ENCODE data around the gene GOLGA2.
A peak's percentile ranks its signal among the peaks of the same experiment; 100 is the strongest.

Gene GOLGA2

GRCh38 chr9:128321343-128321742 is 45.5 kb upstream of the GOLGA2 start:
- no peak for DNase-seq (ENCODE audit: low read depth)
- TF ChIP-seq, protein P1, sequence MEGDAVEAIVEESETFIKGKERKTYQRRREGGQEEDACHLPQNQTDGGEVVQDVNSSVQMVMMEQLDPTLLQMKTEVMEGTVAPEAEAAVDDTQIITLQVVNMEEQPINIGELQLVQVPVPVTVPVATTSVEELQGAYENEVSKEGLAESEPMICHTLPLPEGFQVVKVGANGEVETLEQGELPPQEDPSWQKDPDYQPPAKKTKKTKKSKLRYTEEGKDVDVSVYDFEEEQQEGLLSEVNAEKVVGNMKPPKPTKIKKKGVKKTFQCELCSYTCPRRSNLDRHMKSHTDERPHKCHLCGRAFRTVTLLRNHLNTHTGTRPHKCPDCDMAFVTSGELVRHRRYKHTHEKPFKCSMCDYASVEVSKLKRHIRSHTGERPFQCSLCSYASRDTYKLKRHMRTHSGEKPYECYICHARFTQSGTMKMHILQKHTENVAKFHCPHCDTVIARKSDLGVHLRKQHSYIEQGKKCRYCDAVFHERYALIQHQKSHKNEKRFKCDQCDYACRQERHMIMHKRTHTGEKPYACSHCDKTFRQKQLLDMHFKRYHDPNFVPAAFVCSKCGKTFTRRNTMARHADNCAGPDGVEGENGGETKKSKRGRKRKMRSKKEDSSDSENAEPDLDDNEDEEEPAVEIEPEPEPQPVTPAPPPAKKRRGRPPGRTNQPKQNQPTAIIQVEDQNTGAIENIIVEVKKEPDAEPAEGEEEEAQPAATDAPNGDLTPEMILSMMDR (IDR thresholded peaks at IDR 0.05; ENCODE audit: control insufficient read depth, extremely low read depth, insufficient read depth), result no peak
- H3K4me3 ChIP-seq (ENCODE audit: low read depth, low read length), result peak overlapping the region; percentile 95

DNA sequence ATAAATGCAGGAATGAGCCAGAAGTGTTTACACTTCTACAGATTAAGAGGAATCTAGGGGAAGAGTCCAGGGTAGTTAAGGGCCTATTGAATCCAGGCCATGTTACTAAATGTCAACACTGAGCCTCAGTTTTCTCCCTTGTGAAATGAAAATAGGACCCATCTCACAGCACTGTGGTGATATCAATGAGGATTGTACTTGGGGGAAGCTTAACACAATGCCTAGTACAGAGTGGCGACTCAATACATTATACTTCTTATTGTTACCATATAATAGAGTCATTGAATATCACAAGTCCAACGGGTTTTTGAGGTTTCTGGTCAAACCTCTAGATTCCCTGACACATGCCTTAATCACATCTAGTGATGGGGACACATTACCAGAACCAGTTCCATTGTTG is 41.8 kb upstream of the GOLGA2 start:
- TF ChIP-seq, protein P1 (IDR thresholded peaks at IDR 0.05; ENCODE audit: control insufficient read depth, extremely low read depth, insufficient read depth), result no peak
- H3K4me3 ChIP-seq (ENCODE audit: low read depth, low read length), result no peak overlapping the region
- DNase-seq (ENCODE audit: low read depth), result no peak

- TF ChIP-seq, protein P1 (IDR thresholded peaks at IDR 0.05; ENCODE audit: control insufficient read depth, extremely low read depth, insufficient read depth), result no peak
- H3K4me3 ChIP-seq (ENCODE audit: low read depth, low read length), result no peak overlapping the region
- DNase-seq (ENCODE audit: low read depth), result no peak
These were observed 40.6 kb upstream of the GOLGA2 start for GRCh38 chr9:128316421-128316820.

- no peak overlapping the region for H3K4me3 ChIP-seq (ENCODE audit: low read depth, low read length)
- TF ChIP-seq, protein P1 (IDR thresholded peaks at IDR 0.05; ENCODE audit: control insufficient read depth, extremely low read depth, insufficient read depth), result no peak
- no peak for DNase-seq (ENCODE audit: low read depth)
These were observed 38.9 kb upstream of the GOLGA2 start for GRCh38 chr9:128314697-128315096.

DNA sequence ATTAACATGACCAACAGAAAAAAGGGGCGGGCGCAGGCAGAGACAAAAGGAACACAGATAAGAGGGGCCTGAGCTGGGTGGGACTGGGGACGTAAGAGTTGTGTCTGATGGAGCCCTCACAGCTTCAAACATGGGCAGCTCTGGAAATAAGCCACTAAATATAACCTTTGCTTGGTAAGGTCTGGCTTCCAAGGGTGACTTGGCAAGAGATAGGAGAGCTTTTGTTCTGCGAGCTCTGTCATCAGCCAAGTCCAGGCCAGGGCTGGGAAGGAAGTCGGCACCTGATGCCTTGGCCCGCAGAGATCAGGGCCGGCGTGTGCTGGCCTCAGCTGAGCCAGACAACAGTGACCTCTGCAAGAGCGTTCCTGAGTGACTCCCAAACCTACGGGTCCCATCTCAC is 34.7 kb upstream of the GOLGA2 start:
- H3K4me3 ChIP-seq (ENCODE audit: low read depth, low read length), result no peak overlapping the region
- TF ChIP-seq, protein P1 (IDR thresholded peaks at IDR 0.05; ENCODE audit: control insufficient read depth, extremely low read depth, insufficient read depth), result no peak
- DNase-seq (ENCODE audit: low read depth), result no peak

GRCh38 chr9:128309551-128309950 is 33.7 kb upstream of the GOLGA2 start:
- no peak for DNase-seq (ENCODE audit: low read depth)
- TF ChIP-seq, protein P1 (IDR thresholded peaks at IDR 0.05; ENCODE audit: control insufficient read depth, extremely low read depth, insufficient read depth), result no peak
- no peak overlapping the region for H3K4me3 ChIP-seq (ENCODE audit: low read depth, low read length)

- TF ChIP-seq, protein P1 (IDR thresholded peaks at IDR 0.05; ENCODE audit: control insufficient read depth, extremely low read depth, insufficient read depth), result no peak
- no peak for DNase-seq (ENCODE audit: low read depth)
- no peak overlapping the region for H3K4me3 ChIP-seq (ENCODE audit: low read depth, low read length)
These were observed 29.1 kb upstream of the GOLGA2 start for GRCh38 chr9:128304971-128305288.

Measured in LNCaP clone FGC (cell line).